ENCODE measurements around the gene BRAP.
"Not testable (repeated sequence)": the region's sequence is repeated elsewhere in the genome, so short reads cannot be mapped to it uniquely, and the experiment has no call there.

Gene BRAP

DNA sequence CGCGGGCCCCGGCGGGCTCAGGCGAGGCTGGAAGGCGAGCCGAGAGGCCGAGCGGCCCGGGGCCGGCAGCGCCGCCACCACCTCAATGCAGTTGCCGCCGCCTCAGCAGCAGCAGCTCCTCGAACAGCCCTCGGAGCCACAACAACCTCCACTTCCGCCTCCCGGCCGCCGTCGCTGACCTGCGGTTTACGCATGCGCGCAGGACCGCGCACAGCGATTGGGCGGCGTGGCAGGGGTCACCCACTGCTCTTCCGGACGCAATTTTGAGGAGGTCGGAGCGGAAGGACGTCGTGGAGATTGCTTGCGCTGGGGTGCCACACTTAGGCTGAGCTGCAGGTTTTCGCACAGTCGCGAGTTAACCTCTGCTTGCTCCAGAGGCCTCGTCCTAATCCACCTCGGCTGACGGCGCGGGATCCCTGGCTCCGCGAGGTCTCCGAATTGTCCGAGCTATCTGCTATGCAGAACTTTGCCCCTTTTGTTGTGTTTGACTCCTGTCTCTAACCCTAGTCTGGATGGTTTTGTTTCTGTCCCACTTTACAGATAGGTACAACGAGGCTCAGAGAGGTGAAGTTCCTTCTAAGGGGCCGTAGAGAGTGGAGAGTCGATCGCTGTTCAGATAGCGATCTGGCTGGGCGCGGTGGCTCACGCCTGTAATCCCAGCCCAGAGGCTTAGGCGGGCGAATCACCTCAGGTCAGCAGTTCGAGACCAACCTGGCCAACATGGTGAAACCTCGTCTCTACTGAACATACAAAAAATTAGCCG is at the start of gene BRAP, which contains the start of gene ACAD10:
Gene BRAP (minus strand): TSS at position 146 of the 763 bp plus-strand sequence. CDS start 164 bp downstream, outside the sequence.
Gene ACAD10 (plus strand): TSS at position 243 of the 763 bp plus-strand sequence. CDS start 6,657 bp downstream, outside the sequence.
- peak; percentile 92 to 94 for DNase-seq (ENCODE audit: low read depth in 2 of 2)

- DNase-seq (ENCODE audit: low read depth in 2 of 2): no peak
Observed at GRCh38 chr12:111733340-111733915, 47.7 kb upstream of the BRAP start.

DNA sequence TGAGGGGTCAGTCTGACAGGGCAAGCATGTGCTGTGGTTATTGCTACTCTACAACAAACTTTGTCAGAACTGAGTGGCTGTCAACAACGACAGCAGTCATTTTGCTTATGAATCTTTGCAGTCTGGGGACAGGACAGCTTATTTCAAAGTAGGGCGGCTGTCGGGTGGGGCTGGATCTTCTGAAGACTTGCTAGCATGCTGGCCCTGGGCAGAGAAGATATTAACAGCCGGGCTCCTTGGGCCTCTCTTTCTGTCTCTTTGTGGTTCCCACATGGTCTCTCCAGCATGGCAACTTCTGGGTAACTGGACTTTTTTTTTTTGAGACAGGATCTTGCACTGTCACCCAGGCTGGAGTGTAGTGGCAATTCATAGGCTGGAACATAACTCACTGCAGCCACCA is 47.0 kb upstream of the BRAP start:
- DNase-seq (ENCODE audit: low read depth in 2 of 2): no peak

DNA sequence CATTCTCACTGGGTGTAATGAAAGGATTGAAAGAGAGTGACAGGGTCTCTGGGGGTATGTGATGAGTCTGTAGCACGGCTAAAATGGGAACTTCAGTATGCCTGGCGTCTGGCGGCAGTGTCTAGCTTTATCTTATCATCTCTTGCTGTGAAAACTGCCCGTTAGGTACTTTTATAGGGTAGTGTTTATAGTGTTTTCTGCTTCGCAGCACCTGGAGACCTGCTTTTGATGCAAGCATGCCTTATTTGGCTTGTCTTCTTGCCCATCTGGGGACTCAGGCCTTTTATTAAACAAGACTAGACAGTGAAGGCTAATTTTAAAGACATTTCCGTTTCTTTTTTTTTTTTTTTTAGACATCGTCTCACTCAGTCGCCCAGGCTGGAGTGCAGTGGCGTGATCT is 44.7 kb upstream of the BRAP start:
- no peak for DNase-seq (ENCODE audit: low read depth in 2 of 2)

GRCh38 chr12:111728795-111729194 is 43.0 kb upstream of the BRAP start:
- no peak for DNase-seq (ENCODE audit: low read depth in 2 of 2)

GRCh38 chr12:111723646-111724360 is 38.0 kb upstream of the BRAP start:
- not testable (repeated sequence) for DNase-seq (ENCODE audit: low read depth in 2 of 2)

DNA sequence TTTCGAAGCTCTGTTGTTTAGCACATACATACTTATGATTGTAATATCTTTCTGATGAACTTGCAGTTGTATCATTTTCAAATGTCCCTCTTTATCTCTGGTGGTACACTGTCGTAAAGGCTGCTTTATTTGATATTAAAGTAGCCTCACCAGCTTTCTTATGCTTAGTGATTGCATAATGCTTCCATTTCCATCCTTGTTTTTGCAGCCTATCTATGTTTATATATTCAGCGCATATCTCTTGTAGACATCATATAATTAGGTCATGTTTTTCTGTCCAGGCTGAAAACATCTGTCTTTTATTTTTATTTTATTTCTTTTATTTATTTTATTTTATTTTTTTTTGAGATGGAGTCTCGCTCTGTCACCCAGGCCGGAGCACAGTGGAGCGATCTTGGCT is 34.7 kb upstream of the BRAP start:
- DNase-seq (ENCODE audit: low read depth in 2 of 2): no peak

- not testable (repeated sequence) for DNase-seq (ENCODE audit: low read depth in 2 of 2)
Observed at GRCh38 chr12:111719316-111719715, 33.6 kb upstream of the BRAP start.

DNA sequence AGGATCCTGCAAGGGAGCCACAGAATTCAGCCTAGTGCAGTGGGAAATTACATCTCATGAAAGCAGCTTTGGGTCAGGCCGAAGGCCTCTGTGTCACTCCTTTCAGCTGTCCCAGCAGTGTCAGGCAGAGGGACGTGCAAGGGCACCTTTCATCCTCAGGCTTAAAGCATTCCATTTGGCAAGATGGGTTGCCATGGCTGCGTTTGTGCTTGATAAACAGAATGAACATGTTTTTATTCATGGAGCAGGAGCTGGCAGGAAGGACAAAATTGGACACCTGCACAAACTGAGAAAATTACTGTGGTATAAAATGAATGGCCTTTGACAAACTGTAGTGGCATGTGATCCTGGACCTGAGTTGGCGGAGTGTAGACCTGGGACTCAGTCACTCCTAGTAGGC is 29.5 kb upstream of the BRAP start:
- no peak for DNase-seq (ENCODE audit: low read depth in 2 of 2)

DNA sequence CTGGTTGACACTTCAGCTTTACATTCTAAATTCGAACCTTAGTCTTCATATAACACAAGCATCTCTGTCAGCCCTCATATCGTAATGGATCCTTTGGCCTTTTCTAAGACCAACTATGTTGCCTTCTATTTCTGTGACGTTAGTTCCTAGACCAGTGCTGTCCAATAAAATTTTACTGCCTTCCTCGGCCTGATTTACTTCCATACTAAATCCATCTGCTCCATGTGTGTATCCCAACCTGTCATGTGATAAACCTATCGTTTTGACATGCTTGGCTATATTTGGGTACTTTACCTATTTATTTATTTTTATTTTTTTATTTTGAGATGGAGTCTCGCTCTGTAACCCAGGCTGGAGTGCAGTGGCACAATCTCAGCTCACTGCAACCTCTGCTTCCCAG is 20.4 kb upstream of the BRAP start:
- DNase-seq (ENCODE audit: low read depth in 2 of 2): no peak

- no peak for DNase-seq (ENCODE audit: low read depth in 2 of 2)
Observed at GRCh38 chr12:111705672-111706071, 19.9 kb upstream of the BRAP start.

GRCh38 chr12:111699962-111700361 is 14.2 kb upstream of the BRAP start:
- no peak for DNase-seq (ENCODE audit: low read depth in 2 of 2)

GRCh38 chr12:111693818-111694217 is 8.1 kb upstream of the BRAP start:
- no peak for DNase-seq (ENCODE audit: low read depth in 2 of 2)

DNA sequence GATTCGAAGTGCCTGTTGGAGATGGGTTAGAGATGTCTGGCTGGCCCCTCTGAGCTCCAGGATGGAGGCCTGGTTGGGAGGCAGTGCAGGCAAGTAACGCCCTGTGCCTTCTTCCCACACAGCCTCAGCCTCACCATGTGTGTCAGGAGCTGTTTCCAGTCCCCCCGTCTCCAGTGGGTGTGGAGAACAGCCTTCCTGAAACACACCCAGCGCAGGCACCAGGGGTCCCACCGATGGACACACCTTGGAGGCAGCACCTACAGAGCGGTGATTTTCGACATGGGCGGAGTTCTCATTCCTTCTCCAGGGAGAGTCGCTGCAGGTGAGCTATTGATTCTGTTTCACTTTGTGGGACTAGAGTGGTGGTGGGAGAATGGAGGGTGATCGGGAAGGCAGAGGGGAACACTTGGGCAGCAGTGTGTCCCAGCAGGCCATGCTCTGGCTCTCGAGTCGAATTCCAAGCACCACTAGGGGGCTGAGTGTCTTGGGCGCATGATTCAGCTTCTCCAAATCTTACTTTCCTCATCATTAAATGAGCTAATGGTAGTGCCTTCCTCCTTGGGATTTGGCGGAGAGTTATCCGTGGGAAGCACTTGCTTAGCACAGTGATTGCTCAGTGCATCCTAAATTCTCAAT is 6.9 kb upstream of the BRAP start:
- DNase-seq (ENCODE audit: low read depth in 2 of 2): no peak

DNA sequence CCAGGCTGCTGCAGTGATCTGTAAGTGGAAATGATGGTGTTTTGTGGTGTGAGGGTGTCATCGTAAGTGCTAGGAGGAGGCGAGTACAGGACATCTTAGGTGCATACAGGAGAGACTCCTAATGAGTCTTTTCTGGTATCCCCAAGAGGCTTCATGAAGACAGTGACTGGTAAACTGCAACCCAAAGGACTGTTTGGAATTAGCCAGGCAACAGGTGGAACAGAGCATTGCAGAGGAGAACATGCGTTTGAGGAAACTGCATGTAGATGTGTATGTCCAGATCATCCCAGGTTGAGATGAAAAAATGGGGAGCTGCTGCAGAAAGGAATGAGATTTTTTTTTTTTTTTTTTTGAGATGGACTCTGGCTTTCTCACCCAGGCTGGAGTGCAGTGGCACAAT is 5.5 kb upstream of the BRAP start:
- no peak for DNase-seq (ENCODE audit: low read depth in 2 of 2)

DNA sequence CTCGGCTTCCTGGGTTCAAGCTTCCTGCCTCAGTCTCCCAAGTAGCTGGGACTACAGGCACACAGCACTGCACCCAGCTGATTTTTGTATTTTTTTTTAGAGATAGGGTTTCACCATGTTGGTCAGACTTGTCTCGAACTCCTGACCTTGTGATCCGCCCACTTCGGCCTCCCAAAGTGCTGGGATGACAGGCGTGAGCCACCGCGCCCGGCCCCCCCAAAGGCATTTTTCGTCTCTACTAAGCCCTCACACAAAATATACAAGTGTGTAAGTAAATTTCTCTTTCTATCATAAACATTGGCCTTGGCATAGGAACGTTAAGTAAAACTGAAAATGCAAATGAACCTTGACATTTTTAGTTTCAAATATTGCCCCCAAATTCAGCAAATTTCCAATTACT is 2.2 kb upstream of the BRAP start:
- no peak for DNase-seq (ENCODE audit: low read depth in 2 of 2)

- DNase-seq (ENCODE audit: low read depth in 2 of 2): no peak
Observed at GRCh38 chr12:111687255-111687654, 1.5 kb upstream of the BRAP start.

DNA sequence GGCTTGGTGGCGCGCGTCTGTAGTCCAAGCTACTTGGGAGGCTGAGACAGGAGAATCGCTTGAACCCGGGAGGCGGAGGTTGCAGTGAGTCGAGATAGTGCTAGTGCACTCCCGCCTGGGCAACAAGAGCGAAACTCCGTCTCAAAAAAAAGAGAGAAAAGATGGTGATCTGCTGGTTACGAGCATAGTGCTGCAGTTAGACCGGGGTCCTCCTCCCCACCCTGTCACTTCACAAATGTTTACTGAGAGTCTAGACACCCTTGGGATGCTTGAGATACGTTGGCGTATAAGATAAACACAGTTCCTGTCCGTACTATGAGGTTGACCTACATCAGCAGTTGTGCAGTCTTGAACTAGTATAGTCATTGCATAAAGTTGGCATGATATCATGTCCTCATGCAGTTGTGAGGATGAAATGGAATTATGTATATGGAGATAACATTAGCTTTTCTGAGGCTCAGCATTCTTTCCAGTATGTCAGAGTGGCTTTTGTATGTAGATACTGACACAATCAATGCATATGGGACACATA is 884 bp upstream of the BRAP start:
- no peak for DNase-seq (ENCODE audit: low read depth in 2 of 2)

GRCh38 chr12:111685322-111685810 is 390 bp downstream of the BRAP start:
- DNase-seq (ENCODE audit: low read depth in 2 of 2): peak in 1 of 2 donors; percentile 4

- DNase-seq (ENCODE audit: low read depth in 2 of 2): not testable (repeated sequence)
Observed at GRCh38 chr12:111684485-111685198, 1.1 kb downstream of the BRAP start.

DNA sequence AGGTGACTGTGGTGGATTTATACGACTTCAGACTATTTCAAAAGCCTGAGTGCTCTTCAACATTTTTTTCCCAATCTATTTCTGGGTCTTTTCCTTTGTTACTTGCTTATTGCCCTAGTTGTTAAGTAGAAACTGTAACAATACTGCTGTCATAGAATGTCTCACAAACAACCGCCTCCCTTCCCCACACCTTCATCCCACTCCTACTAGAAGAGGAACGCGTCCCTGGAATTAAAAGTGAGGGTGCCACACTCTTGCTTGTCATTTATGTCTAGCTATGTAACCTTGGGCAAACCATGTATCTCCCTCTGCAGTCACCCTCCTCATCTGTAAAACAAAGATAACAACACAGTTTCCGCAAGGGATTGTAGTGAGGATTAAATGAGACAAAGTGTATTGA is 8.6 kb downstream of the BRAP start:
- DNase-seq (ENCODE audit: low read depth in 2 of 2): no peak
